Measurements from ENCODE around the gene SERPING1.
A peak's percentile ranks its signal among the peaks of the same experiment; 100 is the strongest.

Gene SERPING1

GRCh38 chr11:57659669-57660068 lies 62.2 kb downstream of the SERPING1 start:
- Histone ChIP-seq H4K20me1 (peaks cover 37% of the 10 kb centered on the region), H3K36me3 (peaks cover 43% of the 10 kb centered on the region), H3K4me3 (no peak overlapping the region), H3K27ac (no peak overlapping the region), H3K27me3 (no peaks in the 10 kb centered on the region), H3K4me2 (no peak overlapping the region), H3K9me3 (no peaks in the 10 kb centered on the region), H3K4me1 (peaks cover 22% of the 10 kb centered on the region), H3K9ac (0 out of 2 replicates have a peak overlapping the region, but pooled peaks have one; percentile 43)
- TF ChIP-seq Cebpa-rat (IDR thresholded peaks at IDR 0.05), result no peak

GRCh38 chr11:57662893-57663292 lies 65.4 kb downstream of the SERPING1 start:
- peaks cover 35% of the 10 kb centered on the region for H4K20me1 ChIP-seq
- H3K27me3 ChIP-seq, result no peaks in the 10 kb centered on the region
- TF ChIP-seq Cebpa-rat (IDR thresholded peaks at IDR 0.05), result no peak
- H3K27ac ChIP-seq, result no peak overlapping the region
- no peak overlapping the region for H3K4me3 ChIP-seq
- no peak overlapping the region for H3K4me2 ChIP-seq
- H3K9me3 ChIP-seq, result no peaks in the 10 kb centered on the region
- peaks cover 23% of the 10 kb centered on the region for H3K4me1 ChIP-seq
- H3K9ac ChIP-seq, result no peak overlapping the region
- peaks cover 43% of the 10 kb centered on the region for H3K36me3 ChIP-seq

- TF ChIP-seq Cebpa-rat (IDR thresholded peaks at IDR 0.05), result no peak
- H3K9ac ChIP-seq, result no peak overlapping the region
Observed at GRCh38 chr11:57663975-57664374, 66.5 kb downstream of the SERPING1 start.

More at GRCh38 chr11:57663975-57664374, 66.5 kb downstream of the SERPING1 start:
- no peaks in the 10 kb centered on the region for H3K9me3 ChIP-seq
- H4K20me1 ChIP-seq, result peaks cover 32% of the 10 kb centered on the region
- H3K4me3 ChIP-seq, result no peak overlapping the region
- peaks cover 16% of the 10 kb centered on the region for H3K4me1 ChIP-seq
- peaks cover 41% of the 10 kb centered on the region for H3K36me3 ChIP-seq
- no peaks in the 10 kb centered on the region for H3K27me3 ChIP-seq
- no peak overlapping the region for H3K4me2 ChIP-seq
- no peak overlapping the region for H3K27ac ChIP-seq

Measured in BLaER1 (cell line).